Activated CD8-positive, alpha-beta memory T cell treated with anti-CD3 and anti-CD28 coated beads for 36 hours (primary cell): ENCODE results near the gene CENPS. TPM values are rescaled to one million over a fixed set of nuclear protein-coding genes. Genes with fewer than 3 reads are reported as not detected.

Experiments used
- CTCF ChIA-PET: fragments of 350-600 bp; sonication (Branson Sonifier 250); formaldehyde crosslinking; loops from one replicate; lab custom pipeline; 2021; ENCODE audit warnings: antibody characterized with exemption; lab: Charles Lee
- POLR2A ChIA-PET: fragments of 350-600 bp; sonication (Branson Sonifier 250); formaldehyde crosslinking; loops from one replicate; lab custom pipeline; 2021; ENCODE audit warnings: antibody characterized with exemption; lab: Charles Lee
- total RNA-seq, 2 experiments: library from RNA; stranded (reverse); gene quantifications; one replicate each; pipeline ENCODE4 v1.2.3, GENCODE V29; 2021

CENPS gene
- total RNA-seq, 2 experiments from 2014 or later, result 32.8 to 35.2 TPM

GRCh38 chr1:10473145-10473765, 43.0 kb downstream of the CENPS start:
- POLR2A ChIA-PET, result interaction anchor here (0.6 kb wide), 1 partner anchor 607 kb away, joined by 9 read pairs; no protein-coding TSS in a partner anchor
- CTCF ChIA-PET, result interaction anchor here (0.7 to 1.0 kb wide), 2 partner anchors 21 to 43 kb away, joined by 3 read pairs; partner anchors contain the start of gene CENPS

- ChIA-PET POLR2A (interaction anchor here (0.6 kb wide), 1 partner anchor 45 kb away, joined by 3 read pairs; no protein-coding TSS in a partner anchor), CTCF (interaction anchor here (0.7 kb wide), 1 partner anchor 44 kb away, joined by 3 read pairs; the partner anchor contains the start of gene CENPS)
Observed at GRCh38 chr1:10474309-10474612, 44.0 kb downstream of the CENPS start.

GRCh38 chr1:10474613-10475507, 44.6 kb downstream of the CENPS start, which contains the start of gene PEX14:
Gene PEX14 (plus strand): TSS chr1:10474950. CDS start chr1:10474967, 17 bp downstream.
- ChIA-PET POLR2A (interaction anchor here (0.6 kb wide), 1 partner anchor 45 kb away, joined by 3 read pairs; no protein-coding TSS in a partner anchor), CTCF (interaction anchor here (0.5 to 1.2 kb wide), 3 partner anchors 19 to 467 kb away, joined by 3 to 4 read pairs (median 3); no protein-coding TSS in a partner anchor)

GRCh38 chr1:10475510-10475909, 45.3 kb downstream of the CENPS start:
- CTCF ChIA-PET, result interaction anchor here (1.0 to 1.2 kb wide), 2 partner anchors 19 to 467 kb away, joined by 3 to 4 read pairs; no protein-coding TSS in a partner anchor
- POLR2A ChIA-PET, result no interaction called here

GRCh38 chr1:10479296-10479695, 49.1 kb downstream of the CENPS start:
- POLR2A ChIA-PET, result no interaction called here
- CTCF ChIA-PET, result interaction anchor here (3.3 kb wide), 1 partner anchor 14 kb away, joined by 18 read pairs; no protein-coding TSS in a partner anchor

GRCh38 chr1:10480614-10481013, 50.4 kb downstream of the CENPS start:
- POLR2A ChIA-PET, result no interaction called here
- CTCF ChIA-PET, result interaction anchor here (0.7 to 3.3 kb wide), 2 partner anchors 13 to 16 kb away, joined by 3 to 18 read pairs; no protein-coding TSS in a partner anchor

- CTCF ChIA-PET, result interaction anchor here (0.7 to 1.9 kb wide), 3 partner anchors 10 to 277 kb away, joined by 3 to 4 read pairs (median 4); partner anchors contain the start of gene CENPS
- POLR2A ChIA-PET, result no interaction called here
Observed at GRCh38 chr1:10484521-10484920, 54.3 kb downstream of the CENPS start.

GRCh38 chr1:10489291-10490055, 59.2 kb downstream of the CENPS start:
- ChIA-PET POLR2A (no interaction called here), CTCF (no interaction called here)

- ChIA-PET POLR2A (no interaction called here), CTCF (interaction anchor here (1.8 to 6.5 kb wide), 2 partner anchors 16 to 60 kb away, joined by 6 to 69 read pairs; partner anchors contain the start of gene CENPS)
Observed at GRCh38 chr1:10490286-10490970, 60.2 kb downstream of the CENPS start.

Other genes with a start within 250 kb of the CENPS start
- gene KIF1B, start 219.9 kb upstream of the CENPS start, total RNA-seq, result 10 to 100 TPM; 15.6 to 17.0 TPM
- gene PGD, start 31.4 kb upstream of the CENPS start, total RNA-seq, result 100 to 1,000 TPM; 131 to 137 TPM
- under 1 TPM; 0.23 to 0.46 TPM for gene CORT, start 19.6 kb downstream of the CENPS start, total RNA-seq
- 10 to 100 TPM; 77.3 to 79.1 TPM for gene DFFA, start 42.1 kb downstream of the CENPS start, total RNA-seq
- gene PEX14, start 44.5 kb downstream of the CENPS start, total RNA-seq, result 10 to 100 TPM; 19.6 to 19.9 TPM